ENCODE data around the gene MYO9A. TPM values are rescaled to one million over a fixed set of nuclear protein-coding genes. Genes with fewer than 3 reads are reported as not detected.

The MYO9A gene
- total and polyA plus RNA-seq, 5 experiments from 2014 or later, result 11.7 to 45.2 (median 13.3) TPM

DNA sequence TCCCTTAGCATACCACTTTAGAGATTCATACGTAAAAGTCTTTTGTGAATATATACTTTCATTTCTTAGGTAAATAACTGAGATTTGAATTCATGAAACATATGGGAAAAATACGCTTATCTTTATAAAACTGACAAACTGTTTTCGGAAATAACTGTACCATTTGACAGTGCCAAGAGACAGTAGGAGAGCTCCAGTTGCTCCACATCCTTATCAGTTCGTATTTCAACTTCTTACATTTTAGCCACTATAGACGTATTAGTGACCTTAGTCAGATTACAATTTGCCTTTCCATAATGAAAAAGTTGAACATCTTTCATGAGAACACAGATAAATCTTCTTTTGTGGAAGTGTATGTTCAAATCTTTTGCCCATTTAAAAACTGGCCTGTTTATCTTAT lies 174.1 kb downstream of the MYO9A start:
- H3K9me3 Mint-ChIP-seq, result no peaks in the 10 kb centered on the region
- no peaks in the 10 kb centered on the region for H3K27me3 Mint-ChIP-seq
- no peaks in the 10 kb centered on the region for H3K4me1 Mint-ChIP-seq
- POLR2A ChIA-PET, result no interaction called here
- DNase-seq (no peak), ATAC-seq (no peak)
- H3K4me3 Mint-ChIP-seq, result no peak overlapping the region
- H3K27ac Mint-ChIP-seq, result no peak overlapping the region
- H3K36me3 Mint-ChIP-seq, result peaks cover 0 to 11% (median 7%) of the 10 kb centered on the region in 3 donors

DNA sequence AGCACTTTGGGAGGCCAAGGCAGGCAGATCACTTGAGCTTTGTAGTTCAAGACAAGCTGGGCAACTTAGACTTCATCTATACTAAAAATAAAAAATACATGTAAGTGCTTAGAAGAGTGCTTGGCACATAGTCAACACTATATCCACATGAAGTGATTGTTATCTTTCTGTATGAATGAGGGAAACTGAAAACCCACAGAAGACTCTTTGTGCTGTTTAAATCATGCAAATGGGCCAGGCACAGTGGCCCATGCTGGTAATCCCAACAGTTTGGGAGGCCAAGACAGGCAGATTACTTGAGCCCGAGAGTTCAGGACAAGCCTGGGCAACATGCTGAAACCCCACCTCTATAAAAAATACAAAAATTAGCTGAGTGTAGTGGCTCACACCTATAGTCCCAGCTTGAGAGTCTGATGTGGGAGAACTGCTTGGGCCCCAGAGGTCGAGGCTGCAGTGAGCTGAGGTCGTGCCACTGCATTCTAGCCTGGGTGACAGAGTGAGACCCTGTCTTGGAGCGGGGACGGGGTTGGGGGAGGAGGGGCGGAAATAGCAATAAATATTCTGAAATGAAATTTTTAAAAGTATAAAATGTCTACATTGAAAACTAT lies 177.9 kb downstream of the MYO9A start:
- Mint-ChIP-seq H3K4me1 (no peaks in the 10 kb centered on the region), H3K27ac (no peak overlapping the region), H3K9me3 (peaks cover 0 to 5% (median 0%) of the 10 kb centered on the region in 9 donors), H3K4me3 (no peak overlapping the region), H3K27me3 (no peaks in the 10 kb centered on the region), H3K36me3 (peaks cover 14 to 37% (median 33%) of the 10 kb centered on the region in 3 donors)
- POLR2A ChIA-PET, result no interaction called here
- ATAC-seq (no peak), DNase-seq (no peak)

DNA sequence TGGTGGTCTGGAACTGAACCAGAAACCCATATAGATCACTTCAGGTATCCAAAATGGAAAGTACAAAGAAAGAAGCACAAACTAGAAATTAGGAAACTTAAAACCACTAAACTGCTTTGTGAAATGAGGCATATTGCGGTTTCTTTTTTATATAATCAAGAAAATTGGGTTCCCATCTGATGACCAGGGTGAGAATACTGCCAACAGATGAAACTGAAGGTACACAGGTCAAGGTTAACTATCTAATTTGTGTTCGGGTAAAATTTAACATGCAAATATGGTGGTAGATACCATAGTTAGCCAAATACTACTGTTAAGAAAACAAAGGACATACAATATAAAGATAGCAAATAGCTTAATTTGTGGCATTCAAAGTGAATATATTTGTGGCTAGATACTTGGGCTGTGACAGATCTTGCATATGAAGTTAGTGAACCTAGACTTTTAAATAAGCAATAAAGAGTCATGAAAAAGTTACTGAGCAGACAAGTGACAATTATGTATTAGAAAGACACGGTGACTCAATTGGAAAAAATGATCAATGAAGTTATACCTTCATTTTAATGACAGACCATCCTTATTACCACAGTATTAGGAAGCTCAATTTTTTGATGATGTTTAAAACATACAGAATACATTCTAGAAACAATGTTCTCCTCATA lies 180.2 kb downstream of the MYO9A start:
- POLR2A ChIA-PET, result no interaction called here

DNA sequence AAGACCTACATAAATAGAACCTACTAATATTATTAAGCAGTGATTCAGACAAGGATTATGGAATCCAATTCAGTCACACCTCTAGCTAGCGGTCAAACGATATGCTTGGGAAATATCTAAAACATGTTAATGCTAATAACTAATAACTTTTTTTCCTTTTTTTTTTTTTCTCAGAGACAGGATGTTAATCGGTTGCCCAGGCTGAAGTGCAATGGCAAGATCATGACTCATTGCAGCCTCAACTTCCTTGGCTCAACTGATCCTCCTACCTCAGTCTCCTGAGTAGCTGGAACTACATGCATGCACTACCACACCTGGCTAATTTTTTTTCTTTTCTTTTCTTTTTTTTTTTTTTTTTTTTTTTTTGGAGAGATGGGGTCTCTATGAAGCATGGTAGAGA lies 183.5 kb downstream of the MYO9A start:
- Mint-ChIP-seq H3K4me1 (no peaks in the 10 kb centered on the region), H3K36me3 (peaks cover 43 to 83% (median 78%) of the 10 kb centered on the region in 3 donors), H3K4me3 (no peak overlapping the region), H3K9me3 (peaks cover 1 to 43% (median 20%) of the 10 kb centered on the region in 9 donors), H3K27me3 (no peaks in the 10 kb centered on the region), H3K27ac (no peak overlapping the region)
- DNase-seq, result no peak
- POLR2A ChIA-PET, result no interaction called here
- no peak for ATAC-seq

More for the DNA sequence above, 180.2 kb downstream of the MYO9A start:
- DNase-seq (no peak), ATAC-seq (no peak)
- no peak overlapping the region for H3K4me3 Mint-ChIP-seq
- H3K27ac Mint-ChIP-seq, result no peak overlapping the region
- no peaks in the 10 kb centered on the region for H3K4me1 Mint-ChIP-seq
- no peaks in the 10 kb centered on the region for H3K27me3 Mint-ChIP-seq
- peaks cover 17 to 59% (median 54%) of the 10 kb centered on the region in 3 donors for H3K36me3 Mint-ChIP-seq
- peaks cover 0 to 12% (median 4%) of the 10 kb centered on the region in 9 donors for H3K9me3 Mint-ChIP-seq

DNA sequence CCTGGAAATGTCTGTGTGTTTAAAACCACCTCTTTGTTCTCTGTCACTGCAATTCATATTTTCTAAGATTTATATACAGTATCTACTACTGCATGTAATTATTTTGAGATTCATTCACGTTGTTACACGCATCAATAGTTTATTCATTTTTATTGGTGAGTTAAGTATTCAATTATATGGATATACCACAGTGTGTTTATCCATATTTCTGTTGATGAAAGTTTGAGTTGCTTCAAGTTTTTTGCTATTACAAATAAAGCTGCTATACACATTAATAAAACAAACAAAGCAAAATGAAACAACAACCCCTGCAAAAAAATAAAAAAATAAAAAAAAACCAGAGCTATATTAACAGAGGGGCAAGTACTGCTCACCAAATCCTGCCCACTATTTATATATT lies 185.3 kb downstream of the MYO9A start:
- POLR2A ChIA-PET, result no interaction called here
- no peak for ATAC-seq
- H3K27me3 Mint-ChIP-seq, result no peaks in the 10 kb centered on the region
- no peak for DNase-seq
- no peaks in the 10 kb centered on the region for H3K4me1 Mint-ChIP-seq
- H3K36me3 Mint-ChIP-seq, result peaks cover 43 to 85% (median 71%) of the 10 kb centered on the region in 3 donors
- H3K4me3 Mint-ChIP-seq, result no peak overlapping the region
- H3K9me3 Mint-ChIP-seq, result peaks cover 1 to 43% (median 20%) of the 10 kb centered on the region in 9 donors
- H3K27ac Mint-ChIP-seq, result no peak overlapping the region

DNA sequence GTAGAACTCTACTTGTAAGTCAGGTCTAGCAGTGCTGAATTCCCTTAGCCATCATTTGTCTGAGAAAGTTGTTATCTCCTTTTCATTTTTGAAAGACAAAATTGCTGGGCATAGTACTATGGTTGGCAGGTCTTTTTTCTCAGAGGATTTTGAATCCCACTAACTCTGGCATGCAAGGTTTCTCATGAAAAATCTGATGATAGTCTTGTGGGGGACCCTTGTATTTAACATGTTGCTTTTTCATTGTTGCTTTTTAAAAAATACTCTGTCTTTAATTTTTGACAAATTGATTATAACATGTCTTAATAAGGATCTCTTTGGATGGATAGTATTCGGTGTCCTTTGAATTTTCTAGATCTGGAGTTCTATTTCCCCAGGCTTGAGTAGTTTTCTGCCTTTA lies 186.7 kb downstream of the MYO9A start:
- Mint-ChIP-seq H3K4me1 (no peaks in the 10 kb centered on the region), H3K36me3 (peaks cover 38 to 74% (median 59%) of the 10 kb centered on the region in 3 donors), H3K27me3 (no peaks in the 10 kb centered on the region), H3K4me3 (no peak overlapping the region), H3K27ac (no peak overlapping the region), H3K9me3 (peaks cover 1 to 43% (median 20%) of the 10 kb centered on the region in 9 donors)
- no peak for DNase-seq
- POLR2A ChIA-PET, result no interaction called here
- ATAC-seq, result no peak

DNA sequence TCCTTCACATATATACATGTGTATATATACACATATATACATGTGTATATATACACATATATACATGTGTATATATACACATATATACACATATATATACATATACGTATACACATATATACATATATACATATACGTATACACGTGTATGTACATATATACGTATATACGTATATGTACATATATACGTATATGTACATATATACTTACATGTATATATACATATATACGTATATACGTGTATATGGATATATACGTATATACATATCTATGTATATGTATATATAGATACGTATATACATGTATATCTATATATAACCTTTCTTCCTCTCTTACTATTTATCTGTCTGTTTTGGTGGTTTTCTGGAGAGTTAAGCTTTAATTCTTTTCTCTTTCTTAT lies 192.8 kb downstream of the MYO9A start:
- DNase-seq (no peak), ATAC-seq (no peak)
- no peak overlapping the region for H3K27ac Mint-ChIP-seq

DNA sequence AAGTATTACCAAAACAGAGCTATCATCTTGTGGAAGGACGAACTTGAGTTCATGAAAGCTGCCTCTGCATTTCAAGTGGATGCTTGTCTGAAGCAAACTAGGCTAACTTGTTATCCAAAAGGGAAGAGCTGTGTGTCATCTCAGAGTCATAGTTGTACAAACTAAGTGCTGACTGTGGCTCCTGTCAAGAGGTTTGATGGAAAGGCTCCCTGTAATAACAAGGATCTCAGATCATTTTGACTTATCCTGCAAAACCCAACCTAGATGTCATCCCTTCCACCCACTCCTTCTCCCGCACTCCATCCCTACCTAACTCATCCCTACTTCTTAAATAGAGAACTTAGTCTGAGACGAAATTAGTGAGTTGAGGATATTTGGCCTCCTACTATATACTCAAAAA lies 196.8 kb downstream of the MYO9A start:
- H3K27me3 Mint-ChIP-seq, result no peaks in the 10 kb centered on the region
- ATAC-seq (no peak), DNase-seq (no peak)
- H3K27ac Mint-ChIP-seq, result no peak overlapping the region
- no peaks in the 10 kb centered on the region for H3K9me3 Mint-ChIP-seq
- H3K4me1 Mint-ChIP-seq, result no peaks in the 10 kb centered on the region
- H3K36me3 Mint-ChIP-seq, result peaks cover 3 to 13% (median 11%) of the 10 kb centered on the region in 3 donors
- POLR2A ChIA-PET, result no interaction called here
- H3K4me3 Mint-ChIP-seq, result no peak overlapping the region

More for the DNA sequence above, 192.8 kb downstream of the MYO9A start:
- H3K9me3 Mint-ChIP-seq, result peaks cover 0 to 4% (median 0%) of the 10 kb centered on the region in 9 donors
- H3K4me3 Mint-ChIP-seq, result no peak overlapping the region
- H3K27me3 Mint-ChIP-seq, result no peaks in the 10 kb centered on the region
- H3K4me1 Mint-ChIP-seq, result no peaks in the 10 kb centered on the region
- POLR2A ChIA-PET, result no interaction called here
- peaks cover 4 to 17% (median 5%) of the 10 kb centered on the region in 3 donors for H3K36me3 Mint-ChIP-seq

DNA sequence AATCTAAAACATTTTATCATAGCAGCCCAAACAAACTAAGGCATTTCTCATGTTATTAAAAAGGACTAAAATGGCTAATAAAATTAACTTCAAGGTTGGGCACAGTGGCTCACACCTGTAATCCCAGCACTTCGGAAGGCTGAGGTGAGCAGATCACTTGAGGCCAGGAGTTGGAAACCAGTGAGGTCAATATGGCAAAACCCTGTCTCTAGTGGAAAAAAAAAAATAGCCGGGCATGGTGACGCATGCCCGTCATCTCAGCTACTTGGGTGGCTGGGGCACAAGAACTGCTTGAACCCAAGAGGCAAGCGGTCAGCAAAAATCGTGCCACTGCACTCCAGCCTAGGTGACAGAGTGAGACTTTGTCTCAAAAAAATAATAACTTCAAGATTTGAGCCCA lies 197.4 kb downstream of the MYO9A start:
- ATAC-seq, result no peak
- Mint-ChIP-seq H3K9me3 (no peaks in the 10 kb centered on the region), H3K36me3 (peaks cover 7 to 19% (median 17%) of the 10 kb centered on the region in 3 donors), H3K4me3 (no peak overlapping the region), H3K4me1 (no peaks in the 10 kb centered on the region), H3K27ac (no peak overlapping the region), H3K27me3 (no peaks in the 10 kb centered on the region)
- no peak for DNase-seq
- POLR2A ChIA-PET, result no interaction called here

DNA sequence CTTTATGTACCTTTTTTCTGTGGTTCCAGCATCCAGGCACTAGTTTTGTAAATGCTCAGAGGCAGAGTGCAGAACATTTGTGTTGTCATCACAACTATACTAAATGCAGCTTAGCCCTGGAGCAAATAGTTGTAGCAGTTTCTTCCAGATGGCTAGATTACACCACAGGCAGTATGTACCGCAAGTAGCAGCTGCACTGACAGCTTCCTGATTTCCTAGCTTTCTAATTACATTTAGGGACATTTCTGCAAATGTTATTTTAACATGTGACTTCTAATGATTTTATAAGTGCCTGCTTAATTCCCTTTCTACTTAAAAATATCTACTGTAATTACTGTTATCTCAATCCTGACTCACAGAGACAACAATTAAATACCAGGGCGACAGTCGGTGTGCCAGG lies 201.1 kb downstream of the MYO9A start:
- POLR2A ChIA-PET, result no interaction called here
- Mint-ChIP-seq H3K4me3 (no peak overlapping the region), H3K27ac (peak overlapping the region in 1 of 10 donors; percentile 55), H3K27me3 (no peaks in the 10 kb centered on the region), H3K9me3 (peaks cover 0 to 6% (median 0%) of the 10 kb centered on the region in 9 donors), H3K36me3 (peaks cover 26 to 44% (median 44%) of the 10 kb centered on the region in 3 donors), H3K4me1 (no peaks in the 10 kb centered on the region)
- DNase-seq (no peak), ATAC-seq (no peak)

DNA sequence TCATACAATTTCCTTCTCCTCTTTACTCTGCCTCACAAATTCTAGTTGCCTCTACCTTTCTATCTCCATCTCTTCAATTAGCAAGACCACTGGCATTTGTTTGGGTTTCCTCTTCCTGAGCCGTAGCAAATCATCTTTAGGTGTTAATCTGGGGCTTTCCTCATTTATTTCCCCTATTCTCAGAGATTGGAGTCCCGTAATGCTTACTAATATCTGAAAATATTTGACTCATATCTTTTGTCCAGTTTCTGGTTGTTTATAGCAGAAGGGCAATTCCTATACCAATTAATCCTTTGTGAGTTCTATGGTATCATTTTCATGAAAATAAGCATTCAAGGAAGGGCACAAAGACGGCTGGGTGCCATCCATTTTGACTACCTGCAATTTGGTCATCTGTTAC lies 203.9 kb downstream of the MYO9A start:
- H3K4me3 Mint-ChIP-seq, result no peak overlapping the region
- no peaks in the 10 kb centered on the region for H3K4me1 Mint-ChIP-seq
- H3K9me3 Mint-ChIP-seq, result peaks cover 0 to 6% (median 0%) of the 10 kb centered on the region in 9 donors
- H3K27me3 Mint-ChIP-seq, result no peaks in the 10 kb centered on the region
- POLR2A ChIA-PET, result no interaction called here
- H3K27ac Mint-ChIP-seq, result no peak overlapping the region
- ATAC-seq (no peak), DNase-seq (no peak)
- peaks cover 26 to 49% (median 44%) of the 10 kb centered on the region in 3 donors for H3K36me3 Mint-ChIP-seq

DNA sequence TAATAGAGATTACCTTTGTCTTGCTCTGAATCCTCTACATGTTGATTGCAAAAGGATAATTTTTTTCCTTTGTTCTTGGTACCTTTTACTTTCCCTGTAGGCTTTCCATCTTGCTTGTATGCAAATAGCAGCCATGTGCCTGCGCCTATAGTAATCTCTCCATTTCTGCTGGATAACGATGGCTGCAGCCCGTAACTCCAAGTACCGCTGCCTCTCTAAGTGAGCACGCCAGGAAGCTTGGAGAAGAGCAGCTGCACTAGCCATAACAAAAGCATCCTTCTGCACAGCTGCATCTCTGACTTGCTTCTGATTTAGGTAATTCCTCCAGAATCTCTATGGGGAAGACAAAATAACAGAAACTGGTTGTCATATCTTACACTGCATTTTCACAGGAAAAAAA lies 218.3 kb downstream of the MYO9A start:
- POLR2A ChIA-PET, result no interaction called here
- no peak for ATAC-seq
- Mint-ChIP-seq H3K9me3 (no peaks in the 10 kb centered on the region), H3K4me1 (no peaks in the 10 kb centered on the region), H3K27me3 (no peaks in the 10 kb centered on the region), H3K36me3 (peaks cover 18 to 68% (median 46%) of the 10 kb centered on the region in 3 donors), H3K27ac (peak overlapping the region in 1 of 10 donors; percentile 25), H3K4me3 (no peak overlapping the region)
- no peak for DNase-seq

DNA sequence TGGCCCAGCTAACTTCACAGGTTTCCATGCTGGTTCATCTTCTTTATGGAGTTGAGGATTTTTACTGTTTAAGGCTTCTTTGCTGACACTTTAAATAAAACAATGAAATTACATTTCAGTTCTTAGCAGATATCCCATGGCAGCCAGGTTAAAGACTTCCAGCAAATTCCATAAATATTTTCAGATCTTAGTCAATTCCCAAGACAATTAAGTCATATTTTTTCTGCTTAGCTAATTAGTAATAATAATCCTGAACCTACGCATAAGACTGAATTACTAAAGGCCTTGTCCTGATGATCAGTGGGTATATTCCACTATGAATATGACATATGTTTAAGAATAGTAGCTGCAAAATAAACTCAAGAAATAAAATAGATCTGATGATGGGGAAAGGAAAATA lies 224.3 kb downstream of the MYO9A start:
- no peak overlapping the region for H3K27ac Mint-ChIP-seq
- H3K27me3 Mint-ChIP-seq, result no peaks in the 10 kb centered on the region
- no peaks in the 10 kb centered on the region for H3K9me3 Mint-ChIP-seq
- POLR2A ChIA-PET, result no interaction called here
- DNase-seq (no peak), ATAC-seq (no peak)
- no peak overlapping the region for H3K4me3 Mint-ChIP-seq
- no peaks in the 10 kb centered on the region for H3K4me1 Mint-ChIP-seq
- peaks cover 8 to 67% (median 51%) of the 10 kb centered on the region in 3 donors for H3K36me3 Mint-ChIP-seq

DNA sequence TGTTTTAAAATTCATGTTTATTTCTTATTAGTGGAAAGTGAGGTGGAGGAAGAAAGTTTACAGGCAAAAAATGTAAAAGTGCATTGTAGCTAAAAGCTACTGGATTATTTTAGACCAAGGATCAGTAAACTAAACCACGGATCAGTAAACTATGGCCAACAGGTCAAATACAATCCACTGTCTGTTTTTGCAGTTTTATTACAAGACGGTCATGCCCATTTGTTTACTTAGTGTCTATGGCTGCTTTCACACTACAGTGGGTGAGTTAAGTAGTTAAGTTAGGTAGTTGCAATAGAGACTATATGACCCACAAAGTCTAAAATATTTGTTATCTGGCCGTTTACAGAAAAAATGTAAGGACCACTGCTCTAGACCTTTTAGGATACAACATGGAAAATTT lies 225.6 kb downstream of the MYO9A start:
- POLR2A ChIA-PET, result no interaction called here
- H3K4me1 Mint-ChIP-seq, result no peaks in the 10 kb centered on the region
- H3K27ac Mint-ChIP-seq, result no peak overlapping the region
- no peak overlapping the region for H3K4me3 Mint-ChIP-seq
- H3K27me3 Mint-ChIP-seq, result no peaks in the 10 kb centered on the region
- ATAC-seq (no peak), DNase-seq (no peak)
- peaks cover 1 to 66% (median 45%) of the 10 kb centered on the region in 3 donors for H3K36me3 Mint-ChIP-seq
- no peaks in the 10 kb centered on the region for H3K9me3 Mint-ChIP-seq
